Esophagus muscularis mucosa (tissue), 4 donors: Measurements from ENCODE around the gene RETREG1.

Source experiments
- EP300 ChIP-seq: sonication (generic); formaldehyde crosslinking; IDR thresholded peaks from one replicate; pipeline ENCODE4 v1.6.1; 2017; ENCODE audit warnings: antibody characterized with exemption
- POLR2A ChIP-seq: fragments of 450-650 bp; IDR thresholded peaks from one replicate; pipeline ENCODE4 v1.6.1; 2017; ENCODE audit warnings: antibody characterized with exemption, moderate library complexity, mild to moderate bottlenecking, low read depth
- POLR2AphosphoS5 ChIP-seq, 2 donors: sonication (generic); formaldehyde crosslinking; IDR thresholded peaks; one replicate each; pipeline ENCODE4 v1.6.1; 2017; ENCODE audit warnings: antibody characterized with exemption in 2 of 2
- TF ChIP-seq, protein P1 (sequence below), 3 experiments: fragments of 200-600 bp in 2 of 3; fragments of 450-650 bp in 1 of 3; sonication (generic) in 2 of 3; IDR thresholded peaks; one replicate each; pipeline ENCODE4 v1.5.1; 2017 to 2019; ENCODE audit warnings: antibody characterized with exemption in 3 of 3, mild to moderate bottlenecking in 2 of 3, moderate library complexity in 1 of 3

GRCh38 chr5:16507716-16508115 is 109.1 kb downstream of the RETREG1 start:
- TF ChIP-seq, protein P1, sequence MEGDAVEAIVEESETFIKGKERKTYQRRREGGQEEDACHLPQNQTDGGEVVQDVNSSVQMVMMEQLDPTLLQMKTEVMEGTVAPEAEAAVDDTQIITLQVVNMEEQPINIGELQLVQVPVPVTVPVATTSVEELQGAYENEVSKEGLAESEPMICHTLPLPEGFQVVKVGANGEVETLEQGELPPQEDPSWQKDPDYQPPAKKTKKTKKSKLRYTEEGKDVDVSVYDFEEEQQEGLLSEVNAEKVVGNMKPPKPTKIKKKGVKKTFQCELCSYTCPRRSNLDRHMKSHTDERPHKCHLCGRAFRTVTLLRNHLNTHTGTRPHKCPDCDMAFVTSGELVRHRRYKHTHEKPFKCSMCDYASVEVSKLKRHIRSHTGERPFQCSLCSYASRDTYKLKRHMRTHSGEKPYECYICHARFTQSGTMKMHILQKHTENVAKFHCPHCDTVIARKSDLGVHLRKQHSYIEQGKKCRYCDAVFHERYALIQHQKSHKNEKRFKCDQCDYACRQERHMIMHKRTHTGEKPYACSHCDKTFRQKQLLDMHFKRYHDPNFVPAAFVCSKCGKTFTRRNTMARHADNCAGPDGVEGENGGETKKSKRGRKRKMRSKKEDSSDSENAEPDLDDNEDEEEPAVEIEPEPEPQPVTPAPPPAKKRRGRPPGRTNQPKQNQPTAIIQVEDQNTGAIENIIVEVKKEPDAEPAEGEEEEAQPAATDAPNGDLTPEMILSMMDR (IDR thresholded peaks at IDR 0.05), result no peak
- no peak for TF ChIP-seq EP300
- TF ChIP-seq POLR2AphosphoS5 (IDR thresholded peaks at IDR 0.05), result no peak
- no peak for TF ChIP-seq POLR2A
